HG03025 (cell line): ENCODE results near the gene COQ2.
A peak's percentile ranks its signal among the peaks of the same experiment; 100 is the strongest.

Source experiments
- ATAC-seq: cut with Tn5 transposase; IDR thresholded peaks from one replicate; pipeline ENCODE4 v1.9.1; 2021; ENCODE audit warnings: mild to moderate bottlenecking, moderate library complexity; ENCODE audit not compliant: unreplicated experiment, low FRiP score

The COQ2 gene

DNA sequence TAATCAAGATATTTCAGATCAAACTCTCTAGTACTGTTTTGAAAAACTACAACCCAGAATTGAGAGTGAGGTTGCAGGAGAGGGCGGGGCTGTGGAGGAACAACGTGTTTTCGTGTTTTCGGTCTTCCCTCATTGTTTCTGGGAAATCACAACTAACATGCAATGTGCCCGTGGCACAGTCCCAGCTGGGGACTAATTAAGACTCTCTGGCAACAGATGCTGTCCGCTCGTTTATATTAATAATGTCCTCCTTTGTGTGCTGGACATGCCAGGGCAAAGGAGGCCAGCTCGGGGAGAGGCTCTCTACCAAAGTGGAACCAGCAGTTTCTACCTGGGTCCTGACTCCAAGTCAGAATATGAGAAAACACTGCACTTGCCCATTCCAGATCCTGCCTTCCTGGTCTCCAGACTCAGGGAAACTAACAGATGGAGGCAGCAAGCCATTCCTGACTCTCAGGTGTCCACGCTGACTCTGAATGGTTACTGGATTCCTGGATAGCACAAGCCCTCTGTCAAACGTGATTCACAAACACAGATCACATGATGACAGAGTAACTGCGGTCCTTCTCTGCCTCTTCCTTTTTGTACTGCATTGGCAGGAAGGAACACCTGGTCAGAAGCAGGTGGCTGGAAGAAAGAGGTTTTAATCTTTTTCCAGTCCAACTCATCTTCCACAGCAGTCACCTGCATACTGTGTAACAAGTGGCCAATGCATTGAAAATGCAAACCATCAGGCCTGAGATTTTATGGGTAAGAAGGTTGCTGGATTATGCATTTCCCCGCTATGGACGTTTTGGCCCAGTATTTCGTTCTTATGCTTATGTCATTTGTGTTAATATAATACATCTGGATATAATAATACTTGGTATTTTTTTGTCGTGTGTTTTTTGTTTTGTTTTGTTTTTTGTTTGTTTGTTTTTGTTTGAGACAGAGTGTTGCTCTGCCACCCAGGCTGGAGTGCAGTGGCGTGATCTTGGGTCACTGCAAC lies 65.0 kb downstream of the COQ2 start:
- no peak for ATAC-seq

DNA sequence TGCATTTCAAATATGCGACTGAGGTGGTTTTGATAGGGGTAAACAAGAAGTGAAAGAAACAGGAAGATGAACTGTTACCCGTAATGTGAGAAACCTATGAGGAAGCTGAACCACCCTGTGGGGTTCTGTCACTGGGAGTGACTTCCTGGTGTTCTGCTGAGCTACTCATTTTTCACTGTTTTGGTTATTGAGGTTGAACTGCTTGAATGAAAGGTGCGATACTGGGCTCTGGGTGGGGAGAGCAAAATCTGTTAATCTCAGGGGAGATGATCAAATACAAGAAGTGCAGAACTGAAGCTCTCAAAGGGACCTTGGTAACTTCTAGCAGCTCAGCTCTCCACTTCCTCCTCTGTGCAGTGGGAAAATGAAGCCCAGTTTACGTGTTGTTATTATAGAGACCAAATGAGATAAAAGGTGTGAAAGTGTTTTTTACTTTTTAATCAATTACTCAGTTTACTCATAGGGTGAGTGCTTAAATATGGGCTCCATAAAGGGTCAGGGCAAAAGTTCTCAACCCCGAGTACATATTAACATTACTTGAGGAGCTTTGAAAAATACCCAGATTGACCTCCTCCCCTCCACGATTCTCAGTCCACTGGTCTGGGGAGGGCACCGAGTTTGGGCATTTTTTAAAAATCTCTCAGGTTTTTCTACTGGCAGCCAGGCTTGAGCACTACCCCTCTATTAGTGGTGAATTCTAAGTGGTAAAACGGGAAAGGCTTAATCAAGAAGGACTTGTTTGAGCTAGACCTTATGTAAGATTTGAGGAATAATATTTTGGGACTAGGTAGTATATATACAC lies 66.7 kb downstream of the COQ2 start:
- peak; percentile 77 for ATAC-seq

DNA sequence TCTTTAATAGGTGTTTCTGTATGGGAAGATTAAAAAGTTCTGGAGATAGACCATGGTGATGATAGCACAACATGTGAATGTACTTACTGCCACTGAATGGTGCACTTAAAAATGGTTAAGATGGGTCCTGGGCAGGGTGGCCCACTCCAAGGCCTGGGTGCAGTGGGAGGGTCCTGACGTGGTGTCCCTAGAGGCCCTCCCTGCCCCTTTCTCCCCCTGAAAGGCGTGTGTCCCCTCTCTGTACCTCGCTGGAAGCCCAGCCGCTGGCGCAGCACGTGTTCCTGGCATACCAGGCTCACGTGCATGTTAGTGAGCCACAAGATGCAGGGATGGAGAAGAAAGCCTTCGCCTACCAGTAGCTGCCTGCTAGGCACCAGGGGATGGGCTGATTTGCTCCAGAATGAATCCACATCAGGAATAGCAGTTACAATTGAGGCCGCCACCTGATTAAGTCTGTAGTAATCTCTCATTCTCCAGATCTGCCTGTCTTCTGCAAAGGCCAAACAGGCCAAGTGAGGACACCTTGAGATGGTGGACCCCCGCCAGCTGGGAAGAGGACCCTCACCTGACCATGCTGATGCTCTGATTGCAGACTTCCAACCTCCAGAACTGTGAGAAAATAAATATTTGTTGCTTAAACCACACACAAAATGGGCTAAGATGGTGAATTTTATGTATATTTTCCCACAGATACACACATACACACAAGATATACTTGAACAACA lies 67.5 kb downstream of the COQ2 start:
- no peak for ATAC-seq

DNA sequence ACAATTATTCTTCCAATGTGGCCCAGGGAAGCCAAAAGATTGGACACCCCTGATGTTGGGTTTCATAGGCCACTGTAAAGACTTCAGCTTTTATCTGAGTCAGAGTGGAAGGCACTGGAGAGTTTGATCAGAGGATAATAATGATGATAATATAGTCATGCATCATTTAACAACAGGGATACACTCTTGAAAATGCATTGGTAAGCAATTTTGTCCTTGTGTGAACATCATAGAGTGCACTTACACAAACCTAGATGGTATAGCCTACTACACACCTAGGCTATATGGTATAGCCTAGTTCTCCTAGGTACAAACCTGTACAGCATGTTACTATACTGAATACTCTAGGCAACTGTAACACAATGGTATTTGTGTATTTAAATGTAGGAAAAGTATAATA lies 70.5 kb downstream of the COQ2 start:
- ATAC-seq = no peak
